Measurements from ENCODE around the gene PCNX3. TPM values are rescaled to one million over a fixed set of nuclear protein-coding genes. Genes with fewer than 3 reads are reported as not detected.

PCNX3 gene
- total and polyA plus RNA-seq, 10 of the 15 experiments (the other 5 are each of a cell fraction or from before 2014, with no cell fraction given), result 0.03 to 46.6 (median 8.4) TPM

- CTCF ChIA-PET, result interaction anchor here (0.7 kb wide), 1 partner anchor 18 kb away, joined by 3 read pairs; no protein-coding TSS in a partner anchor
- FAIRE-seq (no peak), ATAC-seq (no peak), DNase-seq (ENCODE audit: low read depth, low spot score) (no peak)
- H3K27ac ChIP-seq (ENCODE audit: control insufficient read depth, insufficient read depth), result no peak overlapping the region
- in situ Hi-C loops (cut with MboI) (no loop called here), intact Hi-C loops (cut with micrococcal nuclease; ENCODE audit: unreplicated experiment) (no loop called here)
- no peak overlapping the region for H3K9ac ChIP-seq (ENCODE audit: control insufficient read depth, insufficient read depth, low read length)
- H4K20me1 ChIP-seq (ENCODE audit: control insufficient read depth, insufficient read depth), result no peaks in the 10 kb centered on the region
- H3K4me1 ChIP-seq (ENCODE audit: control insufficient read depth, insufficient read depth, low read length), result peaks cover 10% of the 10 kb centered on the region
- TF ChIP-seq IKZF2 (IDR thresholded peaks at IDR 0.05), result no peak
- TF ChIP-seq MTA2 (IDR thresholded peaks at IDR 0.05; ENCODE audit: low read depth), result no peak
- TF ChIP-seq TAF1 (IDR thresholded peaks at IDR 0.05; ENCODE audit: borderline replicate concordance, low read depth, low read length), result no peak
- no peak for TF ChIP-seq ZNF207 (IDR thresholded peaks at IDR 0.05; ENCODE audit: borderline replicate concordance)
- no peak for TF ChIP-seq EZH2 (IDR thresholded peaks at IDR 0.05; ENCODE audit: borderline replicate concordance, control insufficient read depth, low read depth, low read length)
- TF ChIP-seq, protein P1, sequence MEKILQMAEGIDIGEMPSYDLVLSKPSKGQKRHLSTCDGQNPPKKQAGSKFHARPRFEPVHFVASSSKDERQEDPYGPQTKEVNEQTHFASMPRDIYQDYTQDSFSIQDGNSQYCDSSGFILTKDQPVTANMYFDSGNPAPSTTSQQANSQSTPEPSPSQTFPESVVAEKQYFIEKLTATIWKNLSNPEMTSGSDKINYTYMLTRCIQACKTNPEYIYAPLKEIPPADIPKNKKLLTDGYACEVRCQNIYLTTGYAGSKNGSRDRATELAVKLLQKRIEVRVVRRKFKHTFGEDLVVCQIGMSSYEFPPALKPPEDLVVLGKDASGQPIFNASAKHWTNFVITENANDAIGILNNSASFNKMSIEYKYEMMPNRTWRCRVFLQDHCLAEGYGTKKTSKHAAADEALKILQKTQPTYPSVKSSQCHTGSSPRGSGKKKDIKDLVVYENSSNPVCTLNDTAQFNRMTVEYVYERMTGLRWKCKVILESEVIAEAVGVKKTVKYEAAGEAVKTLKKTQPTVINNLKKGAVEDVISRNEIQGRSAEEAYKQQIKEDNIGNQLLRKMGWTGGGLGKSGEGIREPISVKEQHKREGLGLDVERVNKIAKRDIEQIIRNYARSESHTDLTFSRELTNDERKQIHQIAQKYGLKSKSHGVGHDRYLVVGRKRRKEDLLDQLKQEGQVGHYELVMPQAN (conservative IDR thresholded peaks at IDR 0.05), result no peak
- TF ChIP-seq, protein P2, sequence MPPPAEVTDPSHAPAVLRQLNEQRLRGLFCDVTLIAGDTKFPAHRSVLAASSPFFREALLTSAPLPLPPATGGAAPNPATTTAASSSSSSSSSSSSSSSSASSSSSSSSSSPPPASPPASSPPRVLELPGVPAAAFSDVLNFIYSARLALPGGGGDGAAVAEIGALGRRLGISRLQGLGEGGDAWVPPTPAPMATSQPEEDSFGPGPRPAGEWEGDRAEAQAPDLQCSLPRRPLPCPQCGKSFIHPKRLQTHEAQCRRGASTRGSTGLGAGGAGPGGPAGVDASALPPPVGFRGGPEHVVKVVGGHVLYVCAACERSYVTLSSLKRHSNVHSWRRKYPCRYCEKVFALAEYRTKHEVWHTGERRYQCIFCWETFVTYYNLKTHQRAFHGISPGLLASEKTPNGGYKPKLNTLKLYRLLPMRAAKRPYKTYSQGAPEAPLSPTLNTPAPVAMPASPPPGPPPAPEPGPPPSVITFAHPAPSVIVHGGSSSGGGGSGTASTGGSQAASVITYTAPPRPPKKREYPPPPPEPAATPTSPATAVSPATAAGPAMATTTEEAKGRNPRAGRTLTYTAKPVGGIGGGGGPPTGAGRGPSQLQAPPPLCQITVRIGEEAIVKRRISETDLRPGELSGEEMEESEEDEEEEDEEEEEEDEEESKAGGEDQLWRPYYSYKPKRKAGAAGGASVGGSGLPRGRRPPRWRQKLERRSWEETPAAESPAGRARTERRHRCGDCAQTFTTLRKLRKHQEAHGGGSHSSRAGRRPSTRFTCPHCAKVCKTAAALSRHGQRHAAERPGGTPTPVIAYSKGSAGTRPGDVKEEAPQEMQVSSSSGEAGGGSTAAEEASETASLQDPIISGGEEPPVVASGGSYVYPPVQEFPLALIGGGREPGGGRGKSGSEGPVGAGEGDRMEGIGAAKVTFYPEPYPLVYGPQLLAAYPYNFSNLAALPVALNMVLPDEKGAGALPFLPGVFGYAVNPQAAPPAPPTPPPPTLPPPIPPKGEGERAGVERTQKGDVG (CRISPR knock-in tag; IDR thresholded peaks at IDR 0.05), result no peak
- 0 out of 2 replicates have a peak, but pooled peaks have one; percentile 9 for TF ChIP-seq POLR2A (IDR thresholded peaks at IDR 0.05; ENCODE audit: low read depth, low read length)
- no peak overlapping the region for H3K4me3 ChIP-seq
- peaks cover 19 to 31% of the 10 kb centered on the region in 2 experiments for H3K36me3 ChIP-seq (ENCODE audit: control insufficient read depth in 2 of 2, insufficient read depth in 2 of 2, low read length in 1 of 2)
- BruUV-seq (replicated peaks), result no TSS peak
- no peaks in the 10 kb centered on the region for H3K27me3 ChIP-seq (replicated peaks in 1 of 2; ENCODE audit: control insufficient read depth in 2 of 2, insufficient read depth in 2 of 2, low read length in 1 of 2)
- no peak overlapping the region for H3K4me2 ChIP-seq (ENCODE audit: control insufficient read depth, insufficient read depth)
- peaks cover 17% of the 10 kb centered on the region for H3K79me2 ChIP-seq (ENCODE audit: control insufficient read depth, insufficient read depth, low read length)
- no peak overlapping the region for H2AFZ ChIP-seq (ENCODE audit: control insufficient read depth, low read depth, low read length)
- SMC1A ChIA-PET (ENCODE audit: uncharacterized antibody, unreplicated experiment), result no interaction called here
- WGBS (ENCODE audit: insufficient coverage, insufficient replicate concordance, low lambda C conversion rate, missing lambda C conversion rate), result 96% methylated on average over 45 of the region's 46 CpGs
- POLR2A ChIA-PET, result no interaction called here
- RAD21 ChIA-PET (ENCODE audit: unreplicated experiment), result interaction anchor here (1.0 kb wide), 1 partner anchor 9 kb away, joined by 3 read pairs; no protein-coding TSS in a partner anchor
- H3K9me3 ChIP-seq (replicated peaks; ENCODE audit: control insufficient read depth, insufficient read depth, low read length), result no peaks in the 10 kb centered on the region
Measured at GRCh38 chr11:65634905-65635731, 19.5 kb downstream of the PCNX3 start.
